GM19455 (cell line): ENCODE results near the gene MREG.

Source experiments
- ATAC-seq: cut with Tn5 transposase; IDR thresholded peaks from one replicate; pipeline ENCODE4 v1.9.1; 2021; ENCODE audit not compliant: unreplicated experiment

The MREG gene

DNA sequence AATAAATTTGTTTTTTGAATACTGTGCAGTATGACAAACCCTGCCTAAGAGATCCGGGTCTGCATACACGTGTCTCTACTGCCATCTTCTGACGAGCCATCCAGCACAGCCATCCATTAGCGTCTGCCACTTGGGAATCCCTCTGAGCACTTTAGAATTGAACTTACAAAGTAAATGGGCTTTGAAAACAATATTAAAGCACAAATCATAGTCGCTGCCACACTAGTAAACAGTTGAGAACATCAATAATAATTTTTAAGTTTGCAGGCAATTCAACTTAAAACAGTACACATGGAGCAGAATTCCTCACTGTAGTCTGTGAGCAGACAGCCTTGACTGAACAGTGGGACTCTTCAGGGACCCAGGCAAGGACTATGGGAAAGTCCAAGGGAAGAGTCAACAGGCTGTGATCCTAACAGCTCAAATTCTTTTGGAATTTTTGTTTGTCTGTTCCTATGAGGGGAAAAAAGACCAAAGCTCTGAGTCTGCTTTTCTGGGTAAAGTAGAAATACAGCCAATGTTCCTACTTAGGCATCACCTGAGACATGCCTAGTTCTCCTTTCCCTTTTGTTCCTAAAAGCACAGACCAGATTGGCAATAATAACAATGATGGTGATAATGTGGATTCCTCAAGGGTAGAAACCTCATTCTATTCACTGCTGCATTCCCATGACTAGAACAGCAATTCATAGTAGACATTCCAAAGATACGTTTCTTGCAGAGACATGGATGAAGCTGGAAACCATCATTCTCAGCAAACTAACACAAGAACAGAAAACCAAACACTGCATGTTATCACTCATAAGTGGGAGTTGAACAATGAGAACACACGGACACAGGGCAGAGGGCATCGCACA is 92.9 kb downstream of the MREG start:
- peak; percentile 51 for ATAC-seq

DNA sequence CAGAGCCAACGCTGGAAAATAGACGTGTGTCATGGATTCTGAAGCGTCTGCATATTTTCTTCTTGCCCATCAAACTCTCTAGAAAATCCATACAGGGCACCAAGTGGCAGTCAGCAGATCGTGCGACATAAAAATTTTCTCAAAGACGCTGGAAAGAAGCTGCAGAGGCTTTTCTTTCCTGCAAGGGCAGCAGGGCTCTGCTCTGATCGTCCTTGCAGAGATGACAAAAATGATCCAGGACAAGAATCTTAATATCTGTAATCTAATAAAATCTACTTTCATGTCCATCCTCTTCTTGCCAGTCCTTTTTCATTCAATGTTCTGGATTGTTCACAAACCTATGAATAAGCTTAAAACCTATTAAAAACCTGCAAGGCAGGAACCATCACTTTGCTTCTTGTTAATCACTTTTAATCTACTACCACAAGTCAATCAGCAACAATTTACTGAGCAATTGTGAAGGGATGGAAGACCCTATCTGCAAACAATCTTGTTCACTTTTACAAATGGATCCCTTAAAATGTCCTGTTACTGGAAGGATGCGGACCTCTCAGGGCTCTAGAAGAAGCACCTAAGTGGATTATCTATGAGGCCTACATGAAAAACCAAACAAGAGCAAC is 93.6 kb downstream of the MREG start:
- ATAC-seq = no peak

DNA sequence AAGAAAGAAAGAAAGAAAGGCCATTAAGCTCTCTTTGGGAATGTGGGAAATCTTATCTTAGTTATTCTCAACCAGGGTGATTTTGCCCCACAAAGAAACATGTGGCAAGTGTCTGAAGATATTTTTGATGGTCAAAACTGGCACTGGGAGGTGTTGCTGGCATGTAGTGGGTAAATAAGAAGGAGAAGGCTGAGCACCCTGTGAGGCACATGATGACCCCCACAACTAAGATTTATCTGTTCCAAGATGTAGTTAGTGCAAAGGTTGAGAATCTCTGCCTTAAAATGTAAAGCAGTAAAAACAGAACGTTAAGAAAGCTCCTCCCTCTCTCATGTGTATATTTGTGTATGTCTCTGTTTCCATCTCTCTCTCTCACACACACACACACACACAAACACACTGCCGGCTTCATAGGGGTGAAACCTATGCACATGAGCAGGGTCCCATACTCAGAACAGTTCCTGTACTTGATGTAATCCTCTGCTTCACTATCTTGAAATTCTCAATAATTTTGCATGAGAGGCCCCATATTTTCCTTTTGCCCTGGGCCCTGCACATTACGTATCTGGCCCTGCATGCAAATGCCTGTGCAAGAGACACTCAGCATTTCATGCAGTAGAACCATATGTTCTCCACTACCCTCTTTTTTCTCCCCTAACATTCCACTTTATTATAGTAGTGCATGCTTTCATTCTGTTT is 94.3 kb downstream of the MREG start:
- no peak for ATAC-seq

DNA sequence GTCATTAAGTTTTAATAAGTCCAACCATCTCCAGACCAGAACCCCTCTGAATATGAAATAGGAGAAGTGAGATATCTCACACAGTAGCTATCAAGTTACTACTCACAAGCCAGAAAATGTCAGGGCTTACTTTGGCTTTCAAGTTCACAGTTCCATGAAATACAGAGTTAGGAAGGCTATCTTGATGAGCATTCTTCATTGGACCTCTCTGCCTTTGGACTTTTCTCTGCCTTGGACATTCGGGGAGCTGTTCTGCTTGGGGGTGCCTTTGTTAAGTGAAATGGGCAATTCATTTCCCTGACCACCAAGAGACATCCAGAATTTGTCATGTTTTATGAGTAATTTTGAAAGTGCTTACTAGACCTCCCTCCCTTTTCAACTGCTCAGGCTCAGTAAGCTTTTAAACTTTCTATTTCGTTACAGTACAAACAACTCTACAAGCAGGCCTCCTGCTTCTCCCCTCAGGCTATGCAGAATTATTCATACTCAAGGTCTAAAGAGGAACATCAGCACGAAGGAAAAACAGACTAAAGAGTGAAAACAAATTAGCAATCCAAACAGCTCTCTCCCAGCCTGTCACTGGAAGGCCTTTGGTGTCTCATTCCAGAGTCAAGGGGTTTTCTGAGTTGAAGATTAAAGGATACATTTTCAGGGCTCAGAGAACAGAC is 95.3 kb downstream of the MREG start:
- ATAC-seq = peak; percentile 82

DNA sequence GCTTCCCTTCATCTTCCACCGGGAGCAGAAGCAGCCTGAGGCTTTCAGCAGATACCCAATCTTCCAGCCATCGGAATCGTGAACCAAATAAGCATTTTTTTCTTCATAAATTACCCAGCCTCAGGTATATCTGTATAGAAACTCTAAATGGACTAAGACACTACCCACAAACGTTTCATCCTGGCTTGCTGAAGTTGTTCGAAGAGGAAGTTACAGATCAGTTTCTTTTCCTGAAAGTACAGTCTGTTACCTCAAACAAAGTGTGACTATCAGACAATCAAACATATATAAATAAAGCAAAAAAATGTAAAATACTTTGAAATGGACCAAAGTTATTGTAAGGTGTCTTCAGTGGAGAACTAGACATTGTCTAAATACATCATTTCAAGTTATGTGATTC is 97.9 kb downstream of the MREG start:
- ATAC-seq = no peak

DNA sequence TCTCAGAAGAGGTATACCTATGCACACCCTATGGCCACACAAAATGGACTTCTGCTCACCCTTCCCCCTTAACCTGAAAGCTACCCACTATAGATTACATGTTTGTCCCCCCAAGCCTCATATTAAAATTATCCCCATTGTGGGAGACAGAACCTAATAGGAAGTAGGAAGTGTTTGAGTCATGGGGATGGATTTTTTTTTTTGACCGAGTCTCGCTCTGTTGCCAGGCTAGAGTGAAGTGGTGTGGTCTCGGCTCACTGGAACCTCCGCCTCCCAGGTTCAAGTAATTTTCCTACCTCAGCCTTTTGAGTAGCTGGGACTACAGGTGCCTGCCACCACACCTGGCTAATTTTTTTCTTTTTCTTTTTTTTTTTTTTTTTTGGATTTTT is 98.6 kb downstream of the MREG start:
- ATAC-seq = no peak

DNA sequence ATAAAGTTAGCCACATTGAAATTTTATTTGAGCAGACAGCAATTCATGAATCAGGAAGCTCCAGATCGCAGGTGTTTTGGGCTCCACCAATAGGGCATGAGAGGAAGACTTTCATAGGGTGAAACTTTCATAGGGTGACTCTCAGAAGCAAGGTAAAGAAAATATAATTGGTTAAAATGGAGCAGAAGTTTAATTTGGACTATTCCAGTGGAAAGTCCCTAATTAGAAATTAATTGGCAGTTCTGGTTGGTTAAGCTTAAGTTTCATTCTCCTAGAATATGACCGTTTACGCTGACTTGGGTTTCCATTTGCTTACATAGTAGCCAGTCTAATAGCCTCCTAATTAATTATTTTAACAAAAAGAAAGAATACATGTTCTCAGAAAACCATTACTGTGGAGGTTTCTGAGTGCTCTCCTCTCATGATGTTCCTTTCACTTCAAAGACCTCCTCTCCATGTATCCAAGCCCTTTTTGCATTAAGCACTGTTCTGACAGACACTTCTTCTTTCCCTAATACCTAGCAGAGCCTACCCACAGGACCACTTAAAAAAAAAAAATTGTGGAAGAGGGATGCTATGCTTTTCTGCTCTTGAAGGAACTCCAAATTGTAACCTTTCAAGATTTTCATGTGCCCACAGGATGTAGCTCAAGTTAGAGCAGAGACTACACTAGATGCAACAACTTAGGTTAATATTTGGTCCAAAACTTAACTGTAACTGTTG is 99.1 kb downstream of the MREG start:
- ATAC-seq = no peak

DNA sequence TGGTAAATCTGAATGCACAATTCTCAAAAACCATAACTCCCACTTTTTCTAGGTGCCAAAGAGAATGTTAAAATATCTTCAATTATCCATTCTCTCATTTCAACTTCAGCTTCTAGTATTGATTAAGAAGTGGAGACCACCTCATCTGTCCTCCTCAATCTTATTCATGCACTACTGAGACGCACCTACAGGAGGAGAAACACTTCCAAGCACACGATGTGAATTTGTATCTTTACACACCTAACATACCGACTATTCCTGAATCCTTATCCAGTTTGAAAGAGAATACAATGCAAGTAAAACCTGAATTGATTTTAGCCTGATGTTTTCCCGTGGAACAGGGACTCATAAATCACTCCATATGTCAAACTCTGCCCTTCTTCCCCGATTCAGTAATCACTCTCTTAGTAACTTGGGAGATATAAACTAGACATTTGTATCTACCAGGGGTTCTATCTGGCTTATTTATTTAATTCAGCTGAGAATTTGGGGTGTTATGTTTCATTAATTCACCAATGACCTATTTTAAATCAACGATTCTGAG is 101.0 kb downstream of the MREG start:
- no peak for ATAC-seq

DNA sequence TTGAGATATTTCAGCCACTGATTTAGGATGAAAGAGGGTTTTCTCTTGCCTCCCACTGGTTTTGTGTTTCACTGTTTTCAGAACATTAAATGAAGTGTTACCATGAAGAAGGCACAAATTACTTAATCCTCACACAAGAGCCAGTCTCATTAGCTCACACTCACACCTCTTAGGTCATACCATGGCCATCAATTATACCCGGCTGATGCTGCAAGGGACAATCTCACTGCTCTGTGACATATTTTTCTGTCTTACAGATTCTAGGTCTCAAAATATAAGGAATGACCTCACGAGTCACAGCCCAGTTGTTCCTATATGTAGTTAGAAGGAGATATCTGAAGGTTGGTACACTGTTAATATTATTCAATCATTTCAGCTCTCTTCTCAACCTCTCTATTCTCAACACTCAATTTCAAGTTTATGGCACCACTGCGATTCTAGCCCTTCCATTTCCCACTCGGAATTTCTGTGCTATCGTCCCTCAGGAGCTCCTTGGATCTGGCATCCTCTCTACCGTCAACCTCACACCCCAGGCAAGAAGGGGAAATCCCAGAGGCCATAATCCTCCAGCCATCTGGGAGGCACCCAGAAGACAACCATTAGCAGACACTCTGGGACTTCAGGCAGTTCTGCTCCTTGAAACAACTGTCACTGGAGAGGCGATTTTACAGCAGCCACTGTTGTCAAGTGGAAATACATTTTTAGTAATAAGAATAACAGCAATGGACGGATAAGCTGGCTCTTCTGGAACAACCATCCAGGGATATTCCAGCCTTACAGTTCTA is 101.9 kb downstream of the MREG start:
- ATAC-seq = no peak

DNA sequence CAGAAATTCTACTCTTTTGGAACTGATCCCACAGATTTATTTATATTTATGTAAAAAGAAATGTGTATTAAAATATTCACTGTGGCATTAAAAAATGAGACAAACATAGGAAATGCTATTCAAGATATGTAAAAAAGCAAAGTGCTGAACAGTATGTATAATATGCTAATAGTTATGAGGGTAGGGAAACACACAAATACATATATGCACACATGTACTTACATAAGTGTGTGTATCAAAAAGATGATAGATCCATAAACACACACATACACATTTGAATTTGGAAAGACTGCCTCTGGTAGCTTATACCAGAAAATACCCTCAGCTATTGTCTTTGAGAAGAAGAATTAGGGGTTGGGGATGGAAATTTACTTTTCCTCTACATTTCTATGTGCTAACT is 103.2 kb downstream of the MREG start:
- no peak for ATAC-seq

DNA sequence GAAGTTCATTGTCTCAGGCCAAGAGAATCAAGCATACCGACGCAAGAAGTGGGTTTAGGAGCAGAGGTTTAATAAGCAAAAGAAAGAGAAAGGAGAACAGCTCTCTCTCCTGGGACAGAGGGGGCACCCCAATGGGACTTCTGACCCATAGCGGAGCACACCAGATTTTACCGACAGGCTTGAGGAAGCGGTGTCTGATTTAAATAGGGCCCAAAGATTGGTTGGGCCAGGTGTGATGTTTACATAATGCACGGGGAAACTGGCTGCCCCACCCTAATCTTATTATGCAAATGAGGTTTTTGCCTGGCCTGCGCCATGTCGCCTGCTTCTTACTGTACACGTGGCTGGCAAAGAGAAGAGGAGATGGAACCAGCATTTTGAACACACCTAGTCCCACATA is 106.2 kb downstream of the MREG start:
- ATAC-seq = no peak

DNA sequence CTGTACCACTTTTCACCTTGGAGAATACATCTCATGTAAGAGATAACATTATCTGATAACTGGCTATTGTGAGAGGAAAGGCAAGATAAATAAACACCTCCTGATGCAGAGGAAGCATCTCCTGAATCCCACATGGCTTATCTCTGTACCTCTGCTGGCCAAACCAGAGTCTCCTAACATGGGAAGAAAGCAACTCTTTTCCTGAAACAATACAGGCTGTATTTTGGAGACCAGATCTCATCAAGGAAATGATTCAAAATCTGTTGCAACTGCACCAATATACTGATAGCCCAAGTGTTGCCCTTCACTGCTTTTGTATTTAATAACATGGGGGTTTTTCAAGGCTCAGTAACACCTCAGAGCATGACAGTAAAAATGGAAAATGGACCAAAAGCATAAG is 106.9 kb downstream of the MREG start:
- no peak for ATAC-seq

DNA sequence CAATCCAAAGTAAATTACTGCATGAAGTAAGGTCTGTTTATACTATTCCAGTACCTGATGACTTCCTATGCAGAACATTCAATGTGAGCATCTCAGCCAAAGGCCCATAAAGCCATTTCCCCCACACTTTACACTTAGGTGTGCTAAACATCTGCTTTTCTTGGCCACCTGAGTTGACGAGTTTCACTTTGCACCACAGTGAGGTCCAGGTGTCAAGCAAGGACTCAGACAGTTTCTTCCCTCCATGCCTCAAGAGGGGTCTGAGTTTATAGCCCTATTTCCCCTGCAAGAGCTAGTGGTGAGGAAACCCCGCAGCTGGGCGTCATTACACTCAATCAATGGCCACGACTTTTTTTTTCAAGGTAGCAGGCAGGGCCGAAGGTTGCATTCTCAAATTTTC is 107.7 kb downstream of the MREG start:
- no peak for ATAC-seq

DNA sequence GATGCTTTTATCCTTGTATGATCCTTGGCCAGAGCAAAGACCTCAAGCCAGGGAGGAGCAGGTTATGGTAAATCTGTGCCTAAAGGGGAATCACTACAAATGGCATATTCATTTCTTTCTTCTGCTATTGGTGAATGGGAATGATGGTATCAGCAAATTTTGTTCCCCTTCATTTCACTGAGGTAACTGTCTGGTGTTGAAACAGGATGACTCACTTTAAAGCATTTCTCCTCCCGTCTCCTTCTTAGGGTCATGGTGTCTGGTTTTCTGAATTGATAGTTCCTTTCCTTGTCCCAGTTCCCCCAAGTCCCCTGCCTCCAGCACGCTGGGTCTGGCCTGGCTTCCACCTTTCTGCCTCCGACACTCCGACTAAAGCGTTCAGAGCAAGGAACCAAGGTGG is 109.2 kb downstream of the MREG start:
- ATAC-seq = no peak

DNA sequence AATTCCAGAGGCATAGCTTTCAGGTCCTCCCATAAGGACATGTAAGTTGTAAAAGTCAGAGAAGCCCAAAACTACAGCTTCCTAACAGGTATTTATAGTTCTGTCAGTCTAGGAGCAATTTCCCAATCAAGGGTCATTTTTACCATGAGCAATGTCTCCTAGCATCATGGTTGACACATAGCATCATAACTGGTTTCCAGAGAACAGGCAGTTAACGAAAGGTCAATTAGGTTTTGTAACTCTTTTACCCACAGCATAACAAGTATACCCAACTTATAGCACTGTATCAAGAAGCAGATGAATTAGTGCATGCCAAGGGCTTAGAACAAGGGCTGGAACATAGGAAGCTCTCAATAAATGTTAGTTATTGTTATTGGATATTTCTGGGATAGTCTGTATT is 110.1 kb downstream of the MREG start:
- ATAC-seq = no peak

DNA sequence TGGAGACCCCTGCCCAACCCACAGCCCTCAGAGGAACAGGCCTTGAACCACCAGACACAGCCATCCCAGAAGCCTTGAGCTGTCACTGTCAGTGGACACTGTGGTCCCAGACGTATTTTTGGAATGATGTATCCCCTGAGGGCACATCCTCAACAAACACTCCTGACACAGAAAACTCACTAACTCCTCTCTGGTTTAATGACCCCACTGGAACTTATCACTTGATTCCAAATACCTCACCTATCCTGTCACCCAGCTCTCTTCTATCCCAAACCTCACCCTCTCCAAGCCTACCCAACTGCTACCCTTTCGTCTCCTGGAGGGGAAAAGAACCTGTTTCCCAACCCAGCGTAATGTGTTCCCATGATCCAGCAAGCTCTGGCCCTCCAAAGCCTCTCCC is 111.6 kb downstream of the MREG start:
- ATAC-seq = no peak

DNA sequence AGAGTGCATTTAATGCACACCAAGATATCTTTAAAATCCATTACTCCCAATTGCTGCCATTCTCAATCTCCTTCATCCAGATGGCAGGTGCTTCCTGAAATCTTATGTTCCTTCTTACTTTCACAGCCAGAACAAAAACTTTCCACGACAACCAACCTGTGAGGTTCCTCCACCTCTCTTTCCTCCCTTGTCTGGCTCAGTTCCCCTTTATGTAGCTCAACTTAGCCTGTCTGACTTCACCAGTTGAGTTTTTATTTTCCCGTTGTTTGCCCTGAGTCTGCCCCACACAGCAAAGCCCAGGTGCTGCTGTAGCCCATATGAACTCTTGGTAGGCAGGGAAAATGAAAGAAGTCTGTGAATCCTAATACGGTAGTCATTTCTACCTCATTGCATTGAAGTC is 112.5 kb downstream of the MREG start:
- ATAC-seq = peak; percentile 58

DNA sequence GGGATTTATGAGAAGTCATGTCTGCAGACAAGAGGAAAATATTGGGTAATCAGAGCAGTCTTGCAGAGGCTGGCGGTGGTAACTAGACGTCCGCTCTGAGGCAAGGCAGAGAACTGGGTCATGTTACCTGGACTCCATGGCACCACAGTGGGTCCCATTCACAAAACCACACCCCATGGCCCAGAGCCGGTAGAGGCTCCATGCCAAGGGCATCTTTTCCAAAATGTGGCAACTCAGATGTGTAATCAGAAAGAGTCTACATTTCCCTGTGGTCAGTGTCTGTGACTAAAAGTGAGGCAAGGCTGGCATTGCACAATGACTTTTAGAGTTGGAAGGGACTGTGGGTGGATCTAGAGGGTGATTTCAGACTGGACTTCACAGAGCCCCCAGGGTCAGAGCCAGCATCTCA is 113.1 kb downstream of the MREG start:
- no peak for ATAC-seq

DNA sequence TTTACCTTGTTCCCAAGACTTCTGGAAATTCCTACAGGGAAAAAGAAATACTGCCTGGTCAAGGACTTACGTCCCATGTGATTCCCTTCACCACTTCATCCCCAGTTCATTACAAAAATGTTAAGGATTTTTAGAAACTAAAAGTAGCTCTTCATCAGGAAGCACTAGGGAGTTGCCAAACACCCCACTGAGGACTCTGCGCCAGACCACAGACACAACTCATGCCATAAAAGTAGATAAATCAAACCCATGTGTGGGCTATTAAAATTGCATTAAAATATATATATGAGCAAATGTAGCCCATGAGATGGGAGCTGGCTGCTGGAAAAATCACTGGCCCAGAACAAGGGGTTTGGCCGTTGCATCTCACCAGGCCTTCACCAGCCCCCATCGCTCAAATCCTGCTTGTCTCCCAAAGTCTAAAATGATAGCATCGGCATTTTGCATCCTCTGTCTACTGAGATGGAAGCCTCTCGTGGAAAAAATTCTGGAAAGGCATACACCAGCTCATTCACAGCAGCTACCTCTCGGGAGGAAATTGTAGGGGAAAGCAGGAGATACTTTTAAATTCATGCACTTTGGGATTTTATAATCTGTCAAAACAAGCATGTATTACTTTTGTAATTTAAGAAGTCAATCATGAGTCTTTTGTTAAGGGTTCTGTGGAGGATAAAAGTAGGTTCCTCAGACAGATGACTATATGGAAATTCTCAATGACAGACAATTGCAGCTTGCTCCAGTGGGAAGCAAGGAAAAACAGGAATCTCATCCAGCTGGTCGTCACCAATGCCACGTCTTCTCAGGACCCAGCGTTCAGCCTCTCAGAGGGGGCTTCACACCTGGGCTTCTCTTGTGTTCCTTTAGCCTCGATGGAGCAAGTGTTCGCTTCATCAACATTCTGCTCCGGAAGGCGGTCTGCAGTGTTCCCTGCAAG is 113.9 kb downstream of the MREG start:
- no peak for ATAC-seq
